ENCODE results near the gene OXLD1.

Gene OXLD1

GRCh38 chr17:81666342-81667191 lies at the start of gene OXLD1, which contains the start of gene CCDC137:
Gene OXLD1 (minus strand): TSS chr17:81666605. CDS start chr17:81666577, 28 bp downstream.
Gene CCDC137 (plus strand): TSS chr17:81666737. CDS start chr17:81666767, 30 bp downstream.
- DNase-seq (ENCODE audit: low read depth) = peak; percentile 98
- H3K4me3 ChIP-seq (ENCODE audit: low read length) = peak within 1 kb of the TSS; percentile 92

GRCh38 chr17:81715107-81715871 lies 48.9 kb upstream of the OXLD1 start:
- DNase-seq (ENCODE audit: low read depth) = no peak
- TF ChIP-seq, protein P1, sequence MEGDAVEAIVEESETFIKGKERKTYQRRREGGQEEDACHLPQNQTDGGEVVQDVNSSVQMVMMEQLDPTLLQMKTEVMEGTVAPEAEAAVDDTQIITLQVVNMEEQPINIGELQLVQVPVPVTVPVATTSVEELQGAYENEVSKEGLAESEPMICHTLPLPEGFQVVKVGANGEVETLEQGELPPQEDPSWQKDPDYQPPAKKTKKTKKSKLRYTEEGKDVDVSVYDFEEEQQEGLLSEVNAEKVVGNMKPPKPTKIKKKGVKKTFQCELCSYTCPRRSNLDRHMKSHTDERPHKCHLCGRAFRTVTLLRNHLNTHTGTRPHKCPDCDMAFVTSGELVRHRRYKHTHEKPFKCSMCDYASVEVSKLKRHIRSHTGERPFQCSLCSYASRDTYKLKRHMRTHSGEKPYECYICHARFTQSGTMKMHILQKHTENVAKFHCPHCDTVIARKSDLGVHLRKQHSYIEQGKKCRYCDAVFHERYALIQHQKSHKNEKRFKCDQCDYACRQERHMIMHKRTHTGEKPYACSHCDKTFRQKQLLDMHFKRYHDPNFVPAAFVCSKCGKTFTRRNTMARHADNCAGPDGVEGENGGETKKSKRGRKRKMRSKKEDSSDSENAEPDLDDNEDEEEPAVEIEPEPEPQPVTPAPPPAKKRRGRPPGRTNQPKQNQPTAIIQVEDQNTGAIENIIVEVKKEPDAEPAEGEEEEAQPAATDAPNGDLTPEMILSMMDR (IDR thresholded peaks at IDR 0.05; ENCODE audit: insufficient read depth, low read depth, low read length, missing control alignments) = no peak
- H3K4me3 ChIP-seq (ENCODE audit: low read length) = no peak overlapping the region

More at GRCh38 chr17:81666342-81667191, at the start of gene OXLD1, which contains the start of gene CCDC137:
- TF ChIP-seq, protein P1 (IDR thresholded peaks at IDR 0.05; ENCODE audit: insufficient read depth, low read depth, low read length, missing control alignments) = no peak

DNA sequence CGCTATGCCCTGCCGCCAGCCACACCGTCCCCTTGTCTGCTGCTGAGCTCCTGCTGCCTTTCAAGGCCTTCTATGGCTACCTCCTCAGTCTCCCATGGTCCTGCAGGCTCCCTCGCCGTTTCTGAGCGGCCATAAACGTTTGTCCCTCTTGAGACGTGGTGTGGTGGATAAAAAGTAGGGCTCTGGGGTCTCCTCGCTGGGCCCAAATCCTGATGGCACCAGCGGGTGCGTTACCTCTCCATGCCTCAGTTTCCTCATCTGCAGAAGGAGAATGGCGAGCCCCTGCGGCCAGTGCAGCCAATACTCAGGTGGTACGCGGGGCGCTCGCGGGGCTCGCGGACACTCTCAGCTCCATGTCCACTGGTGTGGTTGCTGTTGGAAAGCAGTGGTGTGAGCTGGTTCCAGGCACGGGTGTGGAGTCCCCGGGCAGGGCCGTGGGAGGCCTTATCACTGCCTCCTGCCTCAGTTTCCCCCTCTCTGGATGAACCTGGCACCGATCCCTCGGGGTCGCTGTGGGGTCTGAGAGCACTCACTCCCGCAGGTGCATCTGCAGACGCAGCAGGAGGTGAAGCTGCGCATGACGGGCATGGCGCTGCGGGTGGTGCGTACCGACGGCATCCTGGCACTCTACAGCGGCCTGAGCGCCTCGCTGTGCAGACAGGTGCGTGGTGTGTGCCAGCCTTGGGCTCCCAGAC lies 48.2 kb upstream of the OXLD1 start:
- TF ChIP-seq, protein P1 (IDR thresholded peaks at IDR 0.05; ENCODE audit: insufficient read depth, low read depth, low read length, missing control alignments) = no peak
- no peak overlapping the region for H3K4me3 ChIP-seq (ENCODE audit: low read length)
- no peak for DNase-seq (ENCODE audit: low read depth)

- TF ChIP-seq, protein P1 (IDR thresholded peaks at IDR 0.05; ENCODE audit: insufficient read depth, low read depth, low read length, missing control alignments) = no peak
- DNase-seq (ENCODE audit: low read depth) = no peak
- H3K4me3 ChIP-seq (ENCODE audit: low read length) = peak overlapping the region; percentile 69
Observed at GRCh38 chr17:81713556-81714411, 47.4 kb upstream of the OXLD1 start.

- peak; percentile 12 for DNase-seq (ENCODE audit: low read depth)
- TF ChIP-seq, protein P1 (IDR thresholded peaks at IDR 0.05; ENCODE audit: insufficient read depth, low read depth, low read length, missing control alignments) = no peak
- H3K4me3 ChIP-seq (ENCODE audit: low read length) = peak overlapping the region; percentile 69
Observed at GRCh38 chr17:81713004-81713555, 46.7 kb upstream of the OXLD1 start.
